Activated effector memory CD4-positive, alpha-beta T cell treated with anti-CD3 and anti-CD28 coated beads, Interleukin-2, amount 50 U/mL, for 16 hours (primary cell): Measurements from ENCODE around the gene ARL4D.
"Not testable (repeated sequence)": the region's sequence is repeated elsewhere in the genome, so short reads cannot be mapped to it uniquely, and the experiment has no call there.

Source experiments
- DNase-seq: peaks from one replicate; pipeline ENCODE4 v3.0.0-alpha.2; 2020

ARL4D gene

GRCh38 chr17:43396491-43397060, 2.2 kb upstream of the ARL4D start:
- DNase-seq: no peak

- no peak for DNase-seq
These were observed 1.1 kb downstream of the ARL4D start for GRCh38 chr17:43399839-43400328.

- DNase-seq: no peak
These were observed 2.3 kb downstream of the ARL4D start for GRCh38 chr17:43400943-43401717.

GRCh38 chr17:43402078-43402477, 3.3 kb downstream of the ARL4D start:
- no peak for DNase-seq

GRCh38 chr17:43402567-43402966, 3.8 kb downstream of the ARL4D start:
- DNase-seq: no peak

- no peak for DNase-seq
These were observed 5.1 kb downstream of the ARL4D start for GRCh38 chr17:43403846-43404245.

GRCh38 chr17:43405861-43406260, 7.1 kb downstream of the ARL4D start:
- no peak for DNase-seq

- no peak for DNase-seq
These were observed 8.2 kb downstream of the ARL4D start for GRCh38 chr17:43406676-43407645.

- no peak for DNase-seq
These were observed 10.3 kb downstream of the ARL4D start for GRCh38 chr17:43409131-43409530.

- DNase-seq: no peak
These were observed 12.0 kb downstream of the ARL4D start for GRCh38 chr17:43410557-43411368.

GRCh38 chr17:43411369-43411677, 12.5 kb downstream of the ARL4D start:
- no peak for DNase-seq

- no peak for DNase-seq
These were observed 13.0 kb downstream of the ARL4D start for GRCh38 chr17:43411749-43412148.

GRCh38 chr17:43412166-43412565, 13.4 kb downstream of the ARL4D start:
- DNase-seq: no peak

- DNase-seq: no peak
These were observed 18.5 kb downstream of the ARL4D start for GRCh38 chr17:43416998-43417890.

- no peak for DNase-seq
These were observed 19.9 kb downstream of the ARL4D start for GRCh38 chr17:43418441-43419374.

- DNase-seq: not testable (repeated sequence)
These were observed 20.6 kb downstream of the ARL4D start for GRCh38 chr17:43419375-43419882.

GRCh38 chr17:43423777-43424455, 25.1 kb downstream of the ARL4D start:
- no peak for DNase-seq

GRCh38 chr17:43427362-43428043, 28.7 kb downstream of the ARL4D start:
- DNase-seq: no peak

GRCh38 chr17:43428524-43428923, 29.7 kb downstream of the ARL4D start:
- no peak for DNase-seq
